Measurements from ENCODE around the gene DHRS2.

Gene DHRS2

DNA sequence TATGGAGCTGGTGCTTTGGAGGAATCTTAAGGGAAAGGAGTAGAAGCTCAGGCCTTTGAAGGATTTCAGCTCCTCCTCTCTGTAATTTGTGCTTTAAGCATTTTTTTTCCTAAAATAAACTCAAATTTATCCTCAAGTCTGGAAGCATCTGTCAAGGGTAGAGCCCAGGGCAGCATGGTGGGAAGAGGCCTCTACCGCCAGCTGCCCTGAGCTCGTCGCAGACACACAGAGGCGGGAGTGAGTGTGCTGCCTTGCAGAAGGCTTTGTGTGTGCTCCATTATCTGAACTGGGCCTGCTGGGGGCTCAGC lies 9.3 kb downstream of the DHRS2 start:
- H3K36me3 Mint-ChIP-seq (ENCODE audit: low read depth), result no peaks in the 10 kb centered on the region
- no peaks in the 10 kb centered on the region for H3K9me3 Mint-ChIP-seq
- H3K27ac Mint-ChIP-seq, result no peak overlapping the region

DNA sequence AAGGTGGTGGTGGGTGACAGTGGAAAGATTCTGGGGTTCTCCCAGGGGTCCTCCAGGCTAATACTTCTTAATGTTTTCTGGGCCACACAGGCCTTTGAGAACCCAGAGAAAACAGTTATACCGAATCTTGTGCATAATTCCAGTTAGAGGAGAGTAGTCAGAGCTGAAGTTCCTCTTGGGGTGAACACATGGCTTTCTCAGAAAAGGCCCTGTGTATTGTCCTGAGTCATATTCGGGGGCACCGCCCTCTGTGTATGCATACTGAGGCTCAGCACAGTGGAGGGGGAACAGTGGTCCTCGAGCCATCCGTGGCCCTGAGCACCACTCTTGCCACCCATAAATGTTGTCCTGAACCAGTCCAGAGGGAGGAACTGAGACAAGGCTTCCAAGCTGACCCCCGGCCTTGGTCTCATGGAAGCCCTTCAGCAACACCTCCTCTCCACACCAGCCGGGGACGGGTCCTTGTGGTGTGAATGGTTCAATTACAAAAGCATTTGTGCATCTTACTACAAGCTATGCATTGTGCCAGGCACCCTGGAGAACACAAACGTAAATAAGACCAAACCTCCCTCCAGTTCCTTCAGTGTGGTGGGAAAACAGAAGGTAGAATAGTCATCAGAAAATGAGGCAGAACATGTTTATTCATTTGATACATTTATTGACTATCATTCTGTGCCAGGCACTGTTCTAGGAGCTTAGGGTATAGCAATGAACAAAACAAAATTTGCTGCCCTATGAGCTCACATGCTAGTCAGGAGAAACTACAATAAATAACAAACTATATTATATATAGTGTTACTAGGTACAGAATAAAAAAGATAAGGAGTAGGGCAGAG lies 9.9 kb downstream of the DHRS2 start:
- H3K27ac Mint-ChIP-seq, result peak overlapping the region; percentile 36
- peaks cover 4% of the 10 kb centered on the region for H3K4me1 Mint-ChIP-seq (ENCODE audit: low read depth)

More for the DNA sequence above, 9.3 kb downstream of the DHRS2 start:
- no peak overlapping the region for H3K4me3 Mint-ChIP-seq
- H3K4me1 Mint-ChIP-seq (ENCODE audit: low read depth), result peaks cover 4% of the 10 kb centered on the region
- no peaks in the 10 kb centered on the region for H3K27me3 Mint-ChIP-seq (ENCODE audit: low read depth)

DNA sequence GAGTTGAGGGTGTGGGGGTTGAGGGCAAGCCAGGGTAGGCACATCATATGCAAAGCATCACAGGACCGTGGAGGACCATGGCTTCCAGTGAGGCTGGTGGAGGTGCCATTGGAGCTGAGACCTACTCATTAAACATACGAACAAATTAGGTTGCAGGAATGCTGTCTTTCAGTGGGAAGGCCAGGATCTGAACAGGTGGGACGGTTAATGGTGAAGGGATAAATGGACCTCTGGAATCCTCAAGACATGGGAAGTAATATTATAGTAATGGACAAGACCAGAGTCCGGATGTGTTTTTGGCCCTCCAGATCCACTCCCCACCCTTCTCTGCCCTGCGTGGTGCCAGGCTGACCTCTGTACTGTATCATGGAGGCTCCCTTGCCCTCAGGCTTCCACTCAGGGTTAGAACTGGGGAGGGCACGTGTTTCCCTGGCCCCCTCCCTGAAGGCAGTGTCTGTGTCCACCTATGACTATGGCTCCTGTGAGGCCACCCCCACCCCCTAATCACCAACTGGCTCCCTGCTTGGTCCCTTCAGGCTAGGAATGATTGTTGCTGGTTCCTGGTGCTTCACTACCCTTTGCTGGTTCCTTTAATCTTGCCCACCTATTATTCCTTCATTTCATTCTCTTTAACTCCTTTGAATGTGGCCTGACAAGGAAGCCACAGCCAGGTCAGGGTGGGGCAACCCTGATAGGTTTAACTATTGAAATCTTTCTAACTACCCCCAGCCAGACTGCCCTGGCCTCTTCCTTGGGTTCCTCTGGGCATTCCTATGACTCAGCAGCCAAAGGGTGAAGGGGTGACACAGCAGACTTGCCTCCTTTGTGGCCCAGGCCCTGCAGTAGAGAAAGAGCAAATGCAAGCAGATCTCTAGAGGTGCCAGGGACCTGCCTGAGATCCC lies 10.7 kb downstream of the DHRS2 start:
- no peaks in the 10 kb centered on the region for H3K27me3 Mint-ChIP-seq (ENCODE audit: low read depth)
- no peak overlapping the region for H3K4me3 Mint-ChIP-seq
- no peaks in the 10 kb centered on the region for H3K36me3 Mint-ChIP-seq (ENCODE audit: low read depth)
- peaks cover 4% of the 10 kb centered on the region for H3K4me1 Mint-ChIP-seq (ENCODE audit: low read depth)
- H3K9me3 Mint-ChIP-seq, result no peaks in the 10 kb centered on the region
- H3K27ac Mint-ChIP-seq, result peak overlapping the region; percentile 36

More for the DNA sequence above, 9.9 kb downstream of the DHRS2 start:
- Mint-ChIP-seq H3K9me3 (no peaks in the 10 kb centered on the region), H3K27me3 (ENCODE audit: low read depth) (no peaks in the 10 kb centered on the region), H3K4me3 (no peak overlapping the region), H3K36me3 (ENCODE audit: low read depth) (no peaks in the 10 kb centered on the region)

DNA sequence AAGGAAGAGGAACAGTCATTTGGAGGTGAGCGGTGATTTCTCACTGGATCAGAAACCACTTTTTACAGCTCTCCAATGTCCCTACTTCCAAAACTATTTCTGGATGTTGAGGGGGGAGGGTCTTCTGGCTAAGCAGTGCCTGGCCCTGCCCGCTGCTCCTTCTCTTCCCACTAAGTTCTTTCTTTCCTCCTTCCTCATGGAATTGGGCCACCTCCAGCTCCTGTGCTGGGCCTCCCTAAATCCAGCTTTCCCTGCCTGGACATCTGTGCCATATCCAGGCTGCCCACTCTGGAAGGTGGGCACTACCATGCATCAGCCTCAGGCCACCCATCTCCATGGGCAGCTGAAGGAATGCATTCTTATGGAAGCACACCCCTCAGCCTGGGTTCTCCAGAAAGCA lies 11.5 kb downstream of the DHRS2 start:
- H3K27me3 Mint-ChIP-seq (ENCODE audit: low read depth), result no peaks in the 10 kb centered on the region
- H3K36me3 Mint-ChIP-seq (ENCODE audit: low read depth), result no peaks in the 10 kb centered on the region
- peaks cover 4% of the 10 kb centered on the region for H3K4me1 Mint-ChIP-seq (ENCODE audit: low read depth)
- H3K9me3 Mint-ChIP-seq, result no peaks in the 10 kb centered on the region
- no peak overlapping the region for H3K27ac Mint-ChIP-seq
- H3K4me3 Mint-ChIP-seq, result no peak overlapping the region

DNA sequence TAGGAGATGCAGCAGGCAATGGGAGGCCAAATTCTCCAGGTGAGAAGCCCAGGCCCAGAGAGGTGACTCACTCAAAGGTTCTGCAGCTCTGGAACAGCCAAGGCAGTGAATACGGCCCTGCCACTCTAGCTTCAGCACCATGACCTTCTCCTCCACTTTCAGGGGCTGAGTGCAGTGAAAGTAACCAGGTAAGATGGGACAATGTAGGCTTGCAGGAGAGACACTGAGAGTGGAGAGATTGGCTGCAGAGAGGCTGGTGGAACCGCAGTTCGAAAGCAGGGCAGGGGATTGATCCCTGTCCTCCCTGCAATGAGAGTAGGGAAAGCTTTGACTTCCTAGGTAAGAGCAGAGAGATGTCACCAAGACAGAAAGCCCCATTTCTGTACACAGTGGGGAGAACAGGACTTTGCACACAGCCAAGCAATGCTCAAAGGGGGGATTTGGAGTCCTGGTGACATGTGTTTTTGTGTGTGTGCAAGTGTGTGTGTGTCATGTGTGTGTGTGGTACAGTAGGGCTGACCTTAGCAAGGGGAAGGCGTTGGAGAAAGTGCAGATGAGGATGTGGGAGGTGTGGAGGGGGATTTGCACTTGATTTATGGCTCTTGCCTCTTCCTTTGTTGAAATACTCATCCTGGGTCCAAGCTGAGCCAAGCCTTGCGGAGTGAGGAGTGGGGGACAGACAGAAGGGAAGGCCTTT lies 12.7 kb downstream of the DHRS2 start:
- no peaks in the 10 kb centered on the region for H3K9me3 Mint-ChIP-seq
- no peaks in the 10 kb centered on the region for H3K27me3 Mint-ChIP-seq (ENCODE audit: low read depth)
- peaks cover 4% of the 10 kb centered on the region for H3K4me1 Mint-ChIP-seq (ENCODE audit: low read depth)
- H3K36me3 Mint-ChIP-seq (ENCODE audit: low read depth), result no peaks in the 10 kb centered on the region
- H3K27ac Mint-ChIP-seq, result no peak overlapping the region
- no peak overlapping the region for H3K4me3 Mint-ChIP-seq

DNA sequence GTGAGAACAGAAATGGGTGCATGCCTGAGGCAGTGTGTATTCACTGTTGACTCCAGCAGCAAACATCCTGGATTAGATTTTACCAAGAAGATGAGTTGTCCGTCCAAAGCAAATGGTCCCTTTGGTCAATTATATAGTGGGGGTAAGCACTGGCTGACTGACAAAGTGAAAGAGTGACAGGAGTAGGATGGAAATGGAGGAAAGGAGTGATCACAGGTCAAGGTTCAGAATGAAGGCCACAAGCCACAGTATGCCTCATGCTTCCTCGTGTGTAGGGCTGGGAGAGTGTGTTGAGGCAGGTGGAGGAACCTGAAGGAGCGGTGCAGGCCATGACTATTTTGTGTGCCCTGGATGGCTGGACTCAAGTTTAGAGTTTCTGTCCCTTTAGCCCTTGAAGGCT lies 14.3 kb downstream of the DHRS2 start:
- Mint-ChIP-seq H3K4me3 (no peak overlapping the region), H3K9me3 (no peaks in the 10 kb centered on the region), H3K27me3 (ENCODE audit: low read depth) (peaks cover 4% of the 10 kb centered on the region), H3K4me1 (ENCODE audit: low read depth) (peaks cover 4% of the 10 kb centered on the region), H3K27ac (no peak overlapping the region), H3K36me3 (ENCODE audit: low read depth) (no peaks in the 10 kb centered on the region)

DNA sequence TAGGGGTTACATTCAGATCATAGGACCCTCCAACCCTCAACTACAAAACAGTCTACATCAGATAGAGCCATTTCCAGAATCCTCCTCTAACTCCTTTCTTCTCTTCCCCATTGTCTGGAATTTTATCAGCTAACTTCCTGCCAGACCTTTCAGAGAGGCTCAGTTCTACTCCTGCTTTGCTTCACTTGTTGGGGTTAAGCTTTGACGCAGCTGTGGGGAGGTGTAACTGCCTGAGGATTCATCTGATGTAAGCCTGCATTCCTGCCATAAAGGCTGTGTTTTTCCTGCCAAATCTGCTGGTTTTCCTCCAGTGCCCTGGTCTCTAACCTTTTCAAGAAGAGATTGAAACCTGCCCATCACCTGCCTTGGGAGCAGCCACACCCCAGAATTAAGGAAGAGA lies 16.9 kb downstream of the DHRS2 start:
- Mint-ChIP-seq H3K4me1 (ENCODE audit: low read depth) (no peaks in the 10 kb centered on the region), H3K9me3 (no peaks in the 10 kb centered on the region), H3K27me3 (ENCODE audit: low read depth) (peaks cover 4% of the 10 kb centered on the region), H3K27ac (no peak overlapping the region), H3K4me3 (no peak overlapping the region), H3K36me3 (ENCODE audit: low read depth) (no peaks in the 10 kb centered on the region)

DNA sequence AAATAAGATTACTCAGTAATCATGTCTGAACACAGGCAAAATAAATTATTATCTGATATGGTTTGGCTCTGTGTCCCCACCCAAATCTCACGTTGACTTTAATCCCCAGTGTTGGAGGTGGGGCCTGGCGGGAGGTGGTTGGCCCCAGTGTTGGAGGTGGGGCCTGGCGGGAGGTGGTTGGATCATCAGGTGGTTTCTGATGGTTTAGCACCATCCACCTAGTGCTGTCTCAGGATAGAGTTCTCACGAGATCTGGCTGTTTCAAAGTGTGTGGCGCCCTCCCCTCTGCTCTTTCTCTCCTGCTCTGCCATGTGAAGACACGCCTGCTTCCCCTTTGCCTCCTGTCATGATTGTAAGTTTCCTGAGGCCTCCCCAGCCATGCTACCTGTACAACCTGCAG lies 18.1 kb downstream of the DHRS2 start:
- no peaks in the 10 kb centered on the region for H3K36me3 Mint-ChIP-seq (ENCODE audit: low read depth)
- H3K27ac Mint-ChIP-seq, result no peak overlapping the region
- peaks cover 4% of the 10 kb centered on the region for H3K27me3 Mint-ChIP-seq (ENCODE audit: low read depth)
- no peaks in the 10 kb centered on the region for H3K4me1 Mint-ChIP-seq (ENCODE audit: low read depth)
- no peaks in the 10 kb centered on the region for H3K9me3 Mint-ChIP-seq
- H3K4me3 Mint-ChIP-seq, result no peak overlapping the region

DNA sequence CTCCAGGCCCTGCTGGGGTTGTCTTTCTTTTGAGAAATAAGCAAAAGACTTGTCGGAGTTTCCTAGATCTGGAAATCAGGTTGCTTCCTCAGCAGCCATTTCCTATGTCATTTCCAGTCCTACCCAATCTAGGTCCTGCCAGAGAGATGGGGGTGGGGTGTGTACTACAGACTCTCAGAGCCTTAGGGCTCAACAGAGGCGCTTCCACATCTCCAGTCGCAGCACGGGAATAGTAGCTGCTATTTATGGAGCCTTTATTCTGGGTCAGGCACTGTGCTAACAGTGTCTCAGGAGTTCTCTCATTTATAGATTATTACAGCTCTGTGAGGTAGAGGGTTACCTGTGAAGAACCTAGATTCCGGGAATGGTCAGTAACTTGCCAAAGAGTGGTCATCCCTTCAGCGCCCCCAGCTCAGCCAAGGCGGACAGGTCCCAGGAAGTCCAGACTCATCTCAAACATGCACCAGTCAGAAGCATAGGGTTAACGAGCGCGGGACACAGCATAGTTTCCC lies 21.9 kb downstream of the DHRS2 start:
- Mint-ChIP-seq H3K4me1 (ENCODE audit: low read depth) (no peaks in the 10 kb centered on the region), H3K27ac (no peak overlapping the region), H3K4me3 (no peak overlapping the region), H3K36me3 (ENCODE audit: low read depth) (no peaks in the 10 kb centered on the region), H3K27me3 (ENCODE audit: low read depth) (peaks cover 4% of the 10 kb centered on the region), H3K9me3 (no peaks in the 10 kb centered on the region)

DNA sequence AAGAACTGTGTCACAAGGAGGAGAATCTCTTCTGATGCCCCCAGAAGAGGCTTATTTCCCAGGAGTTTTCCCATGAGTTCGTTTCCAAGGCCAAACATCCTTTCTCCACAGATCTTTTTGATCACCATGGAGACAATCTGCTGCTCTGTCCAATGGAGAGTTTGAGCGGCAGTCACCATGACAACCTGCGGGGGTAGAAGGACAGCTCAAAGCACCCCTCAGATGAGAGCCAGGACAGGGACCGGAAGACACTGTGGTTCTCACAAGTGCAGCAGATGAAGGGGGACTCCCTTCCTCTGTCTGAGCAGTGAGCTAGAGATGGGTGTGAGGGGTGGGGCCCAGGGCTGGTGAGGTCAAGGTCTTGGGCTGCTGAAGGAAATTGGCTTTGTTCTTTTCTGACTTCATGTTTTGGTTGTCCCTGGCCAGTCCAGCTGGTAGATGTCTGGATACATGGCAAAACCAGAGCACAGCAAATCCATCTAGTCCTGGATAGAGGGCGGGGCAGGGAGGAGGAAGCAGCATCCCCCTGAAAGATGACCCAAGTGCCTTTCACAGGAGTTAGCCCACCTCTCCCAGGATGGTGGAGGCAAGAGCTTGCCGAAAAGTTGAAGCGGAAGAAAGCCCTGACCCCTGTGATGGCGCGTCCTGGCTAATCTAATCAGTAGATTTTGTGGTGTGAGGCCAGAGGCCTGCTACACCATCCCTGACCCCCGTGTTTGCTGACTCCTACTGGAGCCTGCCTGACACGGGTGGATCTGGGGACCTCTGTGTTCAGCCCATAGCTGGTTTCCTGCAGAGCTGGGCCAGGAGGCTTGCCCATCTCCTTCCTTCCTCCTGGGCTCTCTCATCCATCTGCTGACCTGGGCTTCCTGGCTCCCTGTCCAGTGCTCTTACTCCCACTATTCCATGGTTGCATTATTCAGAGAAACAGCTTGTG lies 24.4 kb downstream of the DHRS2 start:
- Mint-ChIP-seq H3K27ac (no peak overlapping the region), H3K4me1 (ENCODE audit: low read depth) (no peaks in the 10 kb centered on the region), H3K27me3 (ENCODE audit: low read depth) (no peaks in the 10 kb centered on the region), H3K4me3 (no peak overlapping the region), H3K36me3 (ENCODE audit: low read depth) (no peaks in the 10 kb centered on the region), H3K9me3 (no peaks in the 10 kb centered on the region)

DNA sequence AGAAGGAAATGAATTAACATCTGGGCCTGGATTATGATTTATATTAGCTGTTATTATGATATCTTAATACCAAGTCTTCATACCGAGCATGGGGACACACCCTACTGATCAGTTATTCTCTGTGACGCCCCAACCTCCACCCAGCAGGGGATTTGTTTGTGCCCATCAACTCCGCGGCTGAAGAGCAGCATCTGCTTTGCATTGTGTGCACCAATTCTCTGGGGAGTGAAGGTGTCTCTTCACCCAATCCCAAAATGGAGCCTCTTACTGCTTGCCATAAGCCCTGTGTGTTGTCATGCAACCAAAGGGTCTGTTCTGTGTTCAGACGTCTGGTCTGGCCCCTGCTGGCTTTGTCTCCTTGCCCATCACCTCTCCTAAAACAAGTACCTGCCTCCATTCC lies 25.4 kb downstream of the DHRS2 start:
- Mint-ChIP-seq H3K4me1 (ENCODE audit: low read depth) (no peaks in the 10 kb centered on the region), H3K27ac (no peak overlapping the region), H3K27me3 (ENCODE audit: low read depth) (no peaks in the 10 kb centered on the region), H3K9me3 (no peaks in the 10 kb centered on the region), H3K4me3 (no peak overlapping the region), H3K36me3 (ENCODE audit: low read depth) (no peaks in the 10 kb centered on the region)

DNA sequence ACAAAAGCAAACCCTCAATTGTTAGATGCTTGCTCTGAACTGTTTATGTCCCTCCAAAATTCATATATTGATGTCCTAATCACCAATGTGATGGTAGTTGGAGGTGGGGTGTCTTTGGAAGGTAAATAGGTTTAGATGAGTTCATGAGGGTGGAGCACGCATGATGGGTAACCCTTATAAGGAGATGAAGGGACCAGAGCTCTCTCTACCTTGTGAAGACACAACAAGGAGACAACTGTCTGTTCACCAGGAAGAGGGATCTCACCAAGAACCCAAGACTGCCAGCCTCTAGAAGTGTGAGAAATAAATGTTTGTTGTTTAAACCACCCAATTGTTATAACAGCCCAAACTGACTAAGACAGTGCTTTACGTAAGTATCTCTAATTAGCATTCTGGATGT lies 27.0 kb downstream of the DHRS2 start:
- no peaks in the 10 kb centered on the region for H3K4me1 Mint-ChIP-seq (ENCODE audit: low read depth)
- no peaks in the 10 kb centered on the region for H3K36me3 Mint-ChIP-seq (ENCODE audit: low read depth)
- no peak overlapping the region for H3K27ac Mint-ChIP-seq
- no peak overlapping the region for H3K4me3 Mint-ChIP-seq
- H3K9me3 Mint-ChIP-seq, result no peaks in the 10 kb centered on the region
- H3K27me3 Mint-ChIP-seq (ENCODE audit: low read depth), result no peaks in the 10 kb centered on the region

DNA sequence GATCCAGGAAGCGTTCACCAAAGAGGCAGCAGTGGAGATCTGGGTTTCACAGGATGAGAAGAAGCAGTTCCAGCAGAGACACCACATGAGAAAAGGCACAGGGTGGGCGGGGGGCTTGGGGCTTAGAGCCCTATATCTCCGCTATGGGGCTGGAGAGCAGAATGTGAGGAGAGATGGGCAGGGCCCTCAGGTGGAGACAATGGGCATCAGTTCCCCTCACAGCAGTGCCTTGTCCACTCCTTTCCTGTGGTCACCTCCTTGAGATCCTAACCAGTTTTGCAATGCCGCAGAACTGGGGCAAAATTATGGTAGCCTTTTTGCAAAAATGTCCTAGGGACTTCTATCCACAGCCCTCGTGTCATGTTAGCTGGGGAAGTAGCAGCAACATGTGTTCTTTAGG lies 27.5 kb downstream of the DHRS2 start:
- Mint-ChIP-seq H3K4me3 (no peak overlapping the region), H3K27me3 (ENCODE audit: low read depth) (no peaks in the 10 kb centered on the region), H3K4me1 (ENCODE audit: low read depth) (no peaks in the 10 kb centered on the region), H3K27ac (no peak overlapping the region), H3K9me3 (no peaks in the 10 kb centered on the region), H3K36me3 (ENCODE audit: low read depth) (no peaks in the 10 kb centered on the region)
